ENCODE results near the gene ERBIN. TPM values are rescaled to one million over a fixed set of nuclear protein-coding genes. Genes with fewer than 3 reads are reported as not detected.

ERBIN gene
- total and polyA plus RNA-seq, 2 of the 4 experiments (the other 2 are of a cell fraction) = 25.8 to 70.1 TPM

GRCh38 chr5:66118304-66118703 lies 191.9 kb downstream of the ERBIN start:
- Histone ChIP-seq H3K14ac (replicated peaks; ENCODE audit: low read depth, low read length) (no peak overlapping the region), H3K36me3 (ENCODE audit: control insufficient read depth, insufficient read depth, low read length) (no peaks in the 10 kb centered on the region), H2BK15ac (ENCODE audit: low read depth, low read length) (no peak overlapping the region), H3K4me1 (ENCODE audit: control insufficient read depth, insufficient read depth, low read length) (no peaks in the 10 kb centered on the region), H3K27me3 (ENCODE audit: control insufficient read depth, insufficient read depth, low read length) (no peaks in the 10 kb centered on the region), H3K4ac (ENCODE audit: low read depth, low read length) (no peak overlapping the region), H3K56ac (ENCODE audit: extremely low read depth, insufficient read depth, low read length) (no peak overlapping the region), H2BK20ac (ENCODE audit: low read depth, low read length) (no peak overlapping the region), H3K18ac (ENCODE audit: low read depth, low read length) (no peak overlapping the region), H3K9ac (ENCODE audit: low read depth, low read length) (no peak overlapping the region), H4K20me1 (ENCODE audit: insufficient read depth, low read length) (no peaks in the 10 kb centered on the region), H3K4me2 (ENCODE audit: low read depth, low read length) (no peak overlapping the region), H3K23ac (ENCODE audit: low read depth, low read length) (no peak overlapping the region), H2AFZ (replicated peaks; ENCODE audit: low read length, poor library complexity) (no peak overlapping the region), H2AK9ac (replicated peaks; ENCODE audit: low read depth, low read length, poor library complexity) (no peak overlapping the region), H3K9me1 (ENCODE audit: insufficient read depth, low read length) (no peaks in the 10 kb centered on the region), H2BK5ac (ENCODE audit: low read depth, low read length, poor library complexity, severe bottlenecking) (no peak overlapping the region), H3K9me3 (ENCODE audit: control insufficient read depth, insufficient read depth, low read length) (peaks cover 2% of the 10 kb centered on the region; the same call in 1 of the 2 replicates), H4K5ac (ENCODE audit: low read depth, low read length) (no peak overlapping the region), H2BK120ac (ENCODE audit: low read depth, low read length) (no peak overlapping the region), H4K91ac (ENCODE audit: insufficient read depth, low read depth, low read length) (no peak overlapping the region), H3K27ac (ENCODE audit: insufficient read depth, low read length) (no peak overlapping the region), H3K4me3 (ENCODE audit: insufficient read depth, low read depth, low read length) (no peak overlapping the region), H3K79me1 (ENCODE audit: low read depth in 1 of 2, low read length in 2 of 2) (no peaks in the 10 kb centered on the region), H4K8ac (ENCODE audit: low read depth in 2 of 2, low read length in 2 of 2) (no peak overlapping the region), H2AK5ac (ENCODE audit: low read depth, low read length) (no peak overlapping the region)
- no CpG with 5 or more reads among the region's 4 CpGs for WGBS, 2 experiments (ENCODE audit: extremely low coverage in 2 of 2, insufficient read length in 1 of 2)
- intact Hi-C loops (cut with micrococcal nuclease) = no loop called here
- POLR2A ChIA-PET (ENCODE audit: unreplicated experiment) = no interaction called here
- CTCF ChIA-PET = no interaction called here
- ATAC-seq (ENCODE audit: low read depth) (no peak), DNase-seq (no peak)
- dilution Hi-C loops (cut with HindIII; ENCODE audit: low sequenced_read_pairs, unreplicated experiment) = no loop called here
- no TSS peak for BruUV-seq (replicated peaks)
- in situ Hi-C loops (cut with MboI; ENCODE audit: low sequenced_read_pairs) = no loop called here
- TF ChIP-seq NFE2L2 (IDR thresholded peaks at IDR 0.05; ENCODE audit: low read depth, low read length) (no peak), MAZ (IDR thresholded peaks at IDR 0.05; ENCODE audit: borderline replicate concordance, low read depth, low read length) (no peak), MXI1 (IDR thresholded peaks at IDR 0.05; ENCODE audit: borderline replicate concordance, low read depth, low read length) (no peak)
